Spinal cord (tissue), 10 donors: ENCODE data around the gene MTMR1. TPM values are rescaled to one million over a fixed set of nuclear protein-coding genes. Genes with fewer than 3 reads are reported as not detected.

Experiments
- DNase-seq, 6 donors: peaks; one replicate each; pipeline versions ENCODE4 v3.0.0 to v3.0.0-alpha.2; 2013 to 2015; ENCODE audit warnings: low spot score in 6 of 6, low read depth in 4 of 6
- H3K27ac ChIP-seq: one replicate; pipeline ENCODE4 v1.5.1; 2013; ENCODE audit warnings: low read depth, low read length, control low read depth
- H3K27me3 ChIP-seq: one replicate; pipeline ENCODE4 v1.6.1; 2013; ENCODE audit warnings: low read length; ENCODE audit not compliant: control insufficient read depth, insufficient read depth
- H3K36me3 ChIP-seq: one replicate; pipeline ENCODE4 v1.6.1; 2013; ENCODE audit warnings: low read length; ENCODE audit not compliant: control insufficient read depth, insufficient read depth
- H3K4me1 ChIP-seq: one replicate; pipeline ENCODE4 v1.6.1; 2013; ENCODE audit warnings: low read length; ENCODE audit not compliant: control insufficient read depth, insufficient read depth
- H3K4me3 ChIP-seq: one replicate; pipeline ENCODE4 v1.5.1; 2013; ENCODE audit warnings: low read depth, low read length, control low read depth
- H3K9me3 ChIP-seq: one replicate; pipeline ENCODE4 v1.6.1; 2013; ENCODE audit warnings: low read length; ENCODE audit not compliant: control insufficient read depth, insufficient read depth
- whole genome bisulfite sequencing: methylation state at CpG from one replicate; pipeline ENCODE4 v1.1.5; 2013; ENCODE audit warnings: missing lambda C conversion rate; ENCODE audit not compliant: insufficient coverage; 5-methylcytosine and 5-hydroxymethylcytosine counted together
- long read RNA-seq, 4 donors: transcript quantifications; one replicate each; lab custom pipeline, GENCODE V29; 2026
- polyA plus RNA-seq, 2 donors: library from polyadenylated mRNA; unstranded; fragments of 120-200 nt; gene quantifications; one replicate each; pipeline ENCODE4 v1.2.1, GENCODE V29; 2013; ENCODE audit not compliant: insufficient read length in 2 of 2
- total RNA-seq, 2 donors: library from RNA; depleted of rRNA in 1 of 2; stranded (reverse); fragments of 120-200 nt in 1 of 2; fragments of >200 nt in 1 of 2; gene quantifications; one replicate each; pipeline versions ENCODE4 v1.2.3 to v1.2.4, GENCODE V29; 2013 to 2014
- donor health status: healthy.

MTMR1 gene
- 10 to 100 TPM; 19.4 to 27.6 TPM for total RNA-seq
- 10 to 100 TPM; 34.3 to 35.2 TPM for polyA plus RNA-seq
- long read RNA-seq, donor 1, partial matches to known transcripts: 5 of 5 reads
- long read RNA-seq, donor 1, other reads (novel, unspliced or antisense): 0 of 5 reads
- long read RNA-seq, donor 2: 0 reads
- long read RNA-seq, donor 3: 0 reads
- long read RNA-seq, donor 4, partial matches to known transcripts: 8 of 8 reads
- long read RNA-seq, donor 4, other reads (novel, unspliced or antisense): 0 of 8 reads

GRCh38 chrX:150692831-150693724 is at the start of gene MTMR1:
Gene MTMR1 (plus strand): TSS chrX:150693396. CDS start chrX:150693531, 135 bp downstream.
- Histone ChIP-seq H3K4me3 (peak within 1 kb of the TSS; percentile 53), H3K9me3 (no peaks in the 10 kb centered on the region), H3K27ac (peak within 1 kb of the TSS; percentile 72), H3K27me3 (no peaks in the 10 kb centered on the region), H3K36me3 (no peaks in the 10 kb centered on the region), H3K4me1 (no peaks in the 10 kb centered on the region)
- 22% methylated on average over 88 of the region's 92 CpGs for WGBS
- peak in 2 of 6 donors; percentile 60 for DNase-seq

GRCh38 chrX:150643958-150644357 is 49.2 kb upstream of the MTMR1 start:
- Histone ChIP-seq H3K36me3 (no peaks in the 10 kb centered on the region), H3K9me3 (no peaks in the 10 kb centered on the region), H3K27ac (no peak overlapping the region), H3K4me3 (no peak overlapping the region), H3K27me3 (no peaks in the 10 kb centered on the region), H3K4me1 (no peaks in the 10 kb centered on the region)
- no CpG with 5 or more reads among the region's 2 CpGs for WGBS
- DNase-seq: no peak

- DNase-seq: no peak
- Histone ChIP-seq H3K4me3 (no peak overlapping the region), H3K36me3 (no peaks in the 10 kb centered on the region), H3K27me3 (no peaks in the 10 kb centered on the region), H3K9me3 (no peaks in the 10 kb centered on the region), H3K27ac (no peak overlapping the region), H3K4me1 (no peaks in the 10 kb centered on the region)
- no CpG with 5 or more reads among the region's 4 CpGs for WGBS
These were observed 48.8 kb upstream of the MTMR1 start for GRCh38 chrX:150644422-150644821.

GRCh38 chrX:150647331-150647730 is 45.9 kb upstream of the MTMR1 start:
- Histone ChIP-seq H3K36me3 (no peaks in the 10 kb centered on the region), H3K4me1 (no peaks in the 10 kb centered on the region), H3K9me3 (no peaks in the 10 kb centered on the region), H3K4me3 (no peak overlapping the region), H3K27me3 (no peaks in the 10 kb centered on the region), H3K27ac (no peak overlapping the region)
- peak in 1 of 6 donors; percentile 24 for DNase-seq
- no CpG with 5 or more reads among the region's 5 CpGs for WGBS

- H3K27ac ChIP-seq: no peak overlapping the region
- WGBS: 29% methylated on average over 2 of the region's 4 CpGs
These were observed 44.8 kb upstream of the MTMR1 start for GRCh38 chrX:150648296-150648940.

GRCh38 chrX:150649096-150649870 is 43.9 kb upstream of the MTMR1 start:
- Histone ChIP-seq H3K9me3 (no peaks in the 10 kb centered on the region), H3K27me3 (no peaks in the 10 kb centered on the region), H3K27ac (no peak overlapping the region), H3K4me1 (no peaks in the 10 kb centered on the region), H3K4me3 (no peak overlapping the region), H3K36me3 (no peaks in the 10 kb centered on the region)
- WGBS: 28% methylated on average over 2 of the region's 8 CpGs
- DNase-seq: peak in 1 of 6 donors; percentile 5

More at GRCh38 chrX:150648296-150648940, 44.8 kb upstream of the MTMR1 start:
- no peaks in the 10 kb centered on the region for H3K9me3 ChIP-seq
- H3K4me3 ChIP-seq: no peak overlapping the region
- DNase-seq: no peak
- no peaks in the 10 kb centered on the region for H3K27me3 ChIP-seq
- no peaks in the 10 kb centered on the region for H3K36me3 ChIP-seq
- H3K4me1 ChIP-seq: no peaks in the 10 kb centered on the region

GRCh38 chrX:150651906-150652305 is 41.3 kb upstream of the MTMR1 start:
- H3K9me3 ChIP-seq: no peaks in the 10 kb centered on the region
- WGBS: 73% methylated on average over 1 of the region's 2 CpGs
- H3K27ac ChIP-seq: no peak overlapping the region
- no peaks in the 10 kb centered on the region for H3K27me3 ChIP-seq
- no peaks in the 10 kb centered on the region for H3K36me3 ChIP-seq
- H3K4me3 ChIP-seq: no peak overlapping the region
- DNase-seq: no peak
- H3K4me1 ChIP-seq: no peaks in the 10 kb centered on the region

GRCh38 chrX:150655788-150656187 is 37.4 kb upstream of the MTMR1 start:
- Histone ChIP-seq H3K36me3 (no peaks in the 10 kb centered on the region), H3K4me1 (no peaks in the 10 kb centered on the region), H3K9me3 (peaks cover 2% of the 10 kb centered on the region), H3K27me3 (no peaks in the 10 kb centered on the region), H3K4me3 (no peak overlapping the region), H3K27ac (no peak overlapping the region)
- 100% methylated on average over 2 of the region's 2 CpGs for WGBS
- no peak for DNase-seq

GRCh38 chrX:150663073-150663472 is 30.1 kb upstream of the MTMR1 start:
- Histone ChIP-seq H3K36me3 (peaks cover 5% of the 10 kb centered on the region), H3K4me1 (no peaks in the 10 kb centered on the region), H3K27ac (no peak overlapping the region), H3K9me3 (peaks cover 2% of the 10 kb centered on the region), H3K27me3 (no peaks in the 10 kb centered on the region), H3K4me3 (no peak overlapping the region)
- DNase-seq: peak in 1 of 6 donors; percentile 19
- WGBS: 86% methylated on average over 1 of the region's 2 CpGs
